ENCODE measurements around the gene KEL.

GRCh38 chr7:142969183-142969582 lies 7.0 kb upstream of the KEL start:
- TF ChIP-seq CTCF (IDR thresholded peaks at IDR 0.05): no peak
- no peak for TF ChIP-seq ZFX (IDR thresholded peaks at IDR 0.05; ENCODE audit: borderline replicate concordance)

All from 22Rv1 (cell line).